CD4-positive, alpha-beta T cell (primary cell): Measurements from ENCODE around the gene P2RY12. TPM values are rescaled to one million over a fixed set of nuclear protein-coding genes. Genes with fewer than 3 reads are reported as not detected.
A peak's percentile ranks its signal among the peaks of the same experiment; 100 is the strongest.

ENCODE experiments used
- ATAC-seq: fragments of 200-7000 bp; cut with Tn5 transposase; one replicate; pipeline ENCODE4 v1.10.0; 2022; ENCODE audit warnings: mild to moderate bottlenecking; ENCODE audit not compliant: poor library complexity
- CTCF ChIA-PET: fragments of 350-600 bp; sonication (Branson Sonifier 250); formaldehyde crosslinking; loops from one replicate; lab custom pipeline; 2021; ENCODE audit warnings: antibody characterized with exemption, inconsistent platforms; lab: Charles Lee
- POLR2A ChIA-PET: fragments of 350-600 bp; sonication (Branson Sonifier 250); formaldehyde crosslinking; loops from one replicate; lab custom pipeline; 2021; ENCODE audit warnings: antibody characterized with exemption, inconsistent platforms; lab: Charles Lee
- DNase-seq, 14 experiments: peaks; one replicate each; pipeline ENCODE4 v3.0.0-alpha.2; 2013 to 2020; ENCODE audit warnings: mixed read lengths in 2 of 14
- H3K27ac ChIP-seq, 2 donors: one replicate each; pipeline versions ENCODE4 v1.5.1 to v1.7.0; 2013; ENCODE audit warnings: low read length in 2 of 2, low read depth in 1 of 2, mild to moderate bottlenecking in 1 of 2
- H3K27me3 ChIP-seq, 2 experiments: 1 replicate in 1 of 2; 2 replicates in 1 of 2; pipeline versions ENCODE4 v1.6.1 to v1.7.0; 2013; ENCODE audit warnings: low read length in 2 of 2, control low read depth in 1 of 2, mild to moderate bottlenecking in 1 of 2, moderate library complexity in 1 of 2; ENCODE audit not compliant: insufficient read depth in 2 of 2, control insufficient read depth in 1 of 2
- H3K36me3 ChIP-seq: one replicate; pipeline ENCODE4 v1.6.1; 2013; ENCODE audit warnings: low read length, control low read depth; ENCODE audit not compliant: insufficient read depth
- H3K4me1 ChIP-seq: one replicate; pipeline ENCODE4 v1.6.1; 2013; ENCODE audit warnings: low read length, control low read depth; ENCODE audit not compliant: insufficient read depth
- H3K4me3 ChIP-seq: one replicate; pipeline ENCODE4 v1.5.1; 2013; ENCODE audit warnings: mild to moderate bottlenecking, low read length, moderate library complexity
- H3K9me3 ChIP-seq, 2 experiments: 1 replicate in 1 of 2; 2 replicates in 1 of 2; pipeline versions ENCODE4 v1.6.1 to v1.7.0; 2013; ENCODE audit warnings: low read length in 2 of 2, mild to moderate bottlenecking in 2 of 2, control low read depth in 1 of 2, moderate library complexity in 1 of 2; ENCODE audit not compliant: control insufficient read depth in 1 of 2, insufficient read depth in 1 of 2
- H3K27ac Mint-ChIP-seq: one replicate; pipeline ENCODE4 v1.8.0; 2020; ENCODE audit warnings: mixed read lengths
- H3K27me3 Mint-ChIP-seq: one replicate; pipeline ENCODE4 v1.8.0; 2021; ENCODE audit warnings: mixed read lengths
- H3K36me3 Mint-ChIP-seq: one replicate; pipeline ENCODE4 v1.8.0; 2021; ENCODE audit warnings: low read depth, mixed read lengths
- H3K4me1 Mint-ChIP-seq: one replicate; pipeline ENCODE4 v1.8.0; 2021; ENCODE audit warnings: low read depth, mixed read lengths
- H3K4me3 Mint-ChIP-seq: one replicate; pipeline ENCODE4 v1.8.0; 2020; ENCODE audit warnings: mild to moderate bottlenecking, mixed read lengths
- H3K9me3 Mint-ChIP-seq: one replicate; pipeline ENCODE4 v1.8.0; 2020; ENCODE audit warnings: mixed read lengths
- intact Hi-C, 2 experiments: fragments of 100-400 bp; cut with DNase I in 1 of 2; cut with micrococcal nuclease in 1 of 2; formaldehyde crosslinking; loops; one replicate each; pipeline versions ENCODE4 v1.15.1 to v1.9.0; 2023 to 2025; cut with DNase I, micrococcal nuclease
- total RNA-seq, 174 experiments: library from RNA in 2 of 174; stranded (reverse) in 2 of 174; gene quantifications; one replicate each; pipeline ENCODE4 v1.2.3 and lab custom pipeline; 2021 to 2026
- TF ChIP-seq, protein P1 (sequence below): fragments of 200-600 bp; IDR thresholded peaks from one replicate; pipeline ENCODE4 v1.8.0; 2022; ENCODE audit warnings: antibody characterized with exemption, mild to moderate bottlenecking

Gene P2RY12
- total RNA-seq, 2 experiments from 2014 or later = not detected

DNA sequence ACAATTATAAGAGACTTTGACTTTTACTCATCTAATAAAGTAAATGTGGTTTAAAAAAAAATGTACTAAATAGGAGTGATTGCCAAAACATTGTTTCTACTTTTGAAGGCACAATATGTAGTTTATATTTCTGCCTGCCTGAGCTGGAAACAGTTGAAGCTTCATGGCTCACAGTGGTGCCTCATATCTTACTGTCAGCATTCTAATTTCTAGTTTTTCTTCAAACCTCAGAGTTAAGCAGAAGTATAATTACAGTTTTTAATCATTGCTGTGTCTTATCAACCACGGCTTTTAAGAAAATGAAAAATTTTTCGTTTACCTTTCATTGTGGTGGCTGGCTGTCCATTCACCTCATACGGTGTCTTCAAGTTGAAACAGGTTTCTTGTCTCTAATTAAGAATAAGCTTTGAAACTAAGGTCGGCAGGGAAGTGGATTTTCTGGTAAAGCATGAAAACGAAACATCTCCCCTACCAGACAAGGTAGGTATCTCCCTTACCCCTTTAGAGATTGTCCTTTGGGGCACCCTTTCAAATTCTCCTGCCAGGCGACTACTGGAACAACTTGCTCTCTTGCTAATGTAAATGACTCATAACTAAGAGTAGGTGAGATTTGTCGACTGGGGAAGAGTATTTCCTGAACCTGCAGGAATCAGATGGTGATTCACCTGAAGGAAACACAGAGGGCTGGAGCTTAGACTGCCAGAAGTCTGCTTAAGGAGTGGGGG lies 68.1 kb downstream of the P2RY12 start, which contains the start of gene GPR87:
TSS of gene GPR87 (minus strand) at position 554 of the 725 bp plus-strand sequence. CDS start 16,720 bp downstream, outside the sequence.
- Mint-ChIP-seq H3K9me3 (no peaks in the 10 kb centered on the region), H3K4me1 (no peaks in the 10 kb centered on the region), H3K4me3 (no peak within 1 kb of the TSS), H3K27ac (no peak within 1 kb of the TSS), H3K27me3 (no peaks in the 10 kb centered on the region), H3K36me3 (no peaks in the 10 kb centered on the region)
- intact Hi-C loops = no loop called here
- Histone ChIP-seq H3K4me1 (no peaks in the 10 kb centered on the region), H3K9me3 (no peaks in the 10 kb centered on the region), H3K36me3 (no peaks in the 10 kb centered on the region), H3K27ac (no peak within 1 kb of the TSS), H3K4me3 (no peak within 1 kb of the TSS), H3K27me3 (peaks cover 0 to 5% of the 10 kb centered on the region in 2 experiments)
- POLR2A ChIA-PET = no interaction called here
- no peak for DNase-seq
- ATAC-seq = peak; percentile 8
- TF ChIP-seq, protein P1, sequence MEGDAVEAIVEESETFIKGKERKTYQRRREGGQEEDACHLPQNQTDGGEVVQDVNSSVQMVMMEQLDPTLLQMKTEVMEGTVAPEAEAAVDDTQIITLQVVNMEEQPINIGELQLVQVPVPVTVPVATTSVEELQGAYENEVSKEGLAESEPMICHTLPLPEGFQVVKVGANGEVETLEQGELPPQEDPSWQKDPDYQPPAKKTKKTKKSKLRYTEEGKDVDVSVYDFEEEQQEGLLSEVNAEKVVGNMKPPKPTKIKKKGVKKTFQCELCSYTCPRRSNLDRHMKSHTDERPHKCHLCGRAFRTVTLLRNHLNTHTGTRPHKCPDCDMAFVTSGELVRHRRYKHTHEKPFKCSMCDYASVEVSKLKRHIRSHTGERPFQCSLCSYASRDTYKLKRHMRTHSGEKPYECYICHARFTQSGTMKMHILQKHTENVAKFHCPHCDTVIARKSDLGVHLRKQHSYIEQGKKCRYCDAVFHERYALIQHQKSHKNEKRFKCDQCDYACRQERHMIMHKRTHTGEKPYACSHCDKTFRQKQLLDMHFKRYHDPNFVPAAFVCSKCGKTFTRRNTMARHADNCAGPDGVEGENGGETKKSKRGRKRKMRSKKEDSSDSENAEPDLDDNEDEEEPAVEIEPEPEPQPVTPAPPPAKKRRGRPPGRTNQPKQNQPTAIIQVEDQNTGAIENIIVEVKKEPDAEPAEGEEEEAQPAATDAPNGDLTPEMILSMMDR = no peak
- CTCF ChIA-PET = no interaction called here

DNA sequence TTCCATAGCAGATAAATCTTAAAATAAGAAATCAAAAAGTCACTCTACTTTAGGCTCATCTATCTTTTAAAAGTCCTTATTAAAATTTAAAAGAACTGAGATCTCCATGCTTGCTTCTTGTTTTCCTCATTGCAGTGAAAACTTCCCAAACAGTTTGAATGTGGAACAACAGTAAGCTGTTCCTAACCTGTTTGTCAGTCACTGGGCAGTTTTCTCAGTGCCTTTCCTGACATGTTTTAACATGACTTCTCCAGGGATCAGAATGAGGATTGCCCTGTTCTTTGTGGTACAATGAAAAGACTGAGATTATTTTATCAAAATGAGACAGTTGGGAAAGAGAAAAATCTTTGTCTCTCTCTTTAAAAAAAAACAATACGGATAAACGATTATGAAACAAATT lies 68.7 kb downstream of the P2RY12 start:
- CTCF ChIA-PET = no interaction called here
- DNase-seq (no peak), ATAC-seq (no peak)
- H3K27me3 ChIP-seq = peaks cover 0 to 5% of the 10 kb centered on the region in 2 experiments
- no peaks in the 10 kb centered on the region for H3K36me3 ChIP-seq
- no peak overlapping the region for H3K4me3 ChIP-seq
- Mint-ChIP-seq H3K27ac (no peak overlapping the region), H3K27me3 (no peaks in the 10 kb centered on the region), H3K4me1 (no peaks in the 10 kb centered on the region), H3K4me3 (no peak overlapping the region), H3K9me3 (no peaks in the 10 kb centered on the region), H3K36me3 (no peaks in the 10 kb centered on the region)
- intact Hi-C loops = no loop called here
- no peaks in the 10 kb centered on the region for H3K4me1 ChIP-seq
- H3K9me3 ChIP-seq = no peaks in the 10 kb centered on the region
- TF ChIP-seq, protein P1 = no peak
- POLR2A ChIA-PET = no interaction called here
- H3K27ac ChIP-seq = no peak overlapping the region

DNA sequence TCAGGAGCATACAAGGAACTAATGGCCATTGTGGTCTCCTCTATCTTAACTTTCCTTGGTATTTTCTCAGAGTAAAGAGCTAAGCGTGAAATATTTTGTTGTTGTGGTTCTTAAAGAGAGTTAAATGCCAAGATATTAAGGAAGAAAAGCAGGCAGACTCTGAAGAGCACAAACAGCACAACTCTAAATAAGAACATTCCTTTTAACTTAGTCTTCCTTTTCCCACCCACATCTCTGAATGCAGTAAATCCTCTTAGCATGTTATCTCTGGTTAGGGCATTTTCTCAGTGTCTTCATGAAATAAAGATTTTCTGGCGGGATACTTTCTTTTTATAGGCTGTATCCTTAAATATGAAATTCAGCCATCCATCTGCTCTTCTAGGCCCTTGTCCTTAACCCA lies 69.4 kb downstream of the P2RY12 start:
- no peaks in the 10 kb centered on the region for H3K4me1 Mint-ChIP-seq
- TF ChIP-seq, protein P1 = no peak
- no peak for DNase-seq
- ATAC-seq = no peak
- Histone ChIP-seq H3K4me3 (no peak overlapping the region), H3K4me1 (no peaks in the 10 kb centered on the region), H3K27ac (no peak overlapping the region), H3K9me3 (no peaks in the 10 kb centered on the region), H3K27me3 (peaks cover 0 to 5% of the 10 kb centered on the region in 2 experiments), H3K36me3 (no peaks in the 10 kb centered on the region)
- no peaks in the 10 kb centered on the region for H3K27me3 Mint-ChIP-seq
- H3K36me3 Mint-ChIP-seq = no peaks in the 10 kb centered on the region
- no peaks in the 10 kb centered on the region for H3K9me3 Mint-ChIP-seq
- ChIA-PET CTCF (no interaction called here), POLR2A (interaction anchor here (0.9 kb wide), 1 partner anchor 11 kb away, joined by 3 read pairs; no protein-coding TSS in a partner anchor)
- no peak overlapping the region for H3K27ac Mint-ChIP-seq
- intact Hi-C loops = no loop called here
- H3K4me3 Mint-ChIP-seq = no peak overlapping the region
